ENCODE results near the gene WASF2. TPM values are rescaled to one million over a fixed set of nuclear protein-coding genes. Genes with fewer than 3 reads are reported as not detected.
"Not testable (repeated sequence)": the region's sequence is repeated elsewhere in the genome, so short reads cannot be mapped to it uniquely, and the experiment has no call there.

WASF2 gene
- total RNA-seq, 1 donor from 2014 or later: 156 TPM

DNA sequence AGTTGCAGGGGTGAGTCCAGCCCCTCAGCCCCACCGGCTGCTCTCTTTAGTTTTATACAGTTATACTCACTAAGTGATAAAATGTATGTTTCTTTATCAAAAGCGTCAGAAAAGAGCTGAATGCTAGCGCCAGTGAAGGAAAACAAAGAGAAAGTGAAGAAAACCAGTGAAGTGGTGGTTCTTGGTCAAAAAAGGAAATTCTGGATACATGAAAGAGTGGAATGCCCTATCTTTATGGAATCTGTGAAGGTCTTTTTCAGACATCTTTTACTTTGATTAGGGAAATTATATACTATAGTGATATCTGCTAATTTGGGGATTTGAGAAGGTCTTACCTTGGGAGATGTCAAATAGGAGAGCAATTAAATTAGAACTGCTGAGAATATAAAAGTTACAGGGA, 56.3 kb downstream of the WASF2 start:
- H3K4me1 ChIP-seq: peaks cover 93% of the 10 kb centered on the region
- H3K36me3 ChIP-seq: no peaks in the 10 kb centered on the region
- intact Hi-C loops (cut with DNase I): no loop called here
- no peaks in the 10 kb centered on the region for H3K27me3 ChIP-seq
- TF ChIP-seq, protein P1, sequence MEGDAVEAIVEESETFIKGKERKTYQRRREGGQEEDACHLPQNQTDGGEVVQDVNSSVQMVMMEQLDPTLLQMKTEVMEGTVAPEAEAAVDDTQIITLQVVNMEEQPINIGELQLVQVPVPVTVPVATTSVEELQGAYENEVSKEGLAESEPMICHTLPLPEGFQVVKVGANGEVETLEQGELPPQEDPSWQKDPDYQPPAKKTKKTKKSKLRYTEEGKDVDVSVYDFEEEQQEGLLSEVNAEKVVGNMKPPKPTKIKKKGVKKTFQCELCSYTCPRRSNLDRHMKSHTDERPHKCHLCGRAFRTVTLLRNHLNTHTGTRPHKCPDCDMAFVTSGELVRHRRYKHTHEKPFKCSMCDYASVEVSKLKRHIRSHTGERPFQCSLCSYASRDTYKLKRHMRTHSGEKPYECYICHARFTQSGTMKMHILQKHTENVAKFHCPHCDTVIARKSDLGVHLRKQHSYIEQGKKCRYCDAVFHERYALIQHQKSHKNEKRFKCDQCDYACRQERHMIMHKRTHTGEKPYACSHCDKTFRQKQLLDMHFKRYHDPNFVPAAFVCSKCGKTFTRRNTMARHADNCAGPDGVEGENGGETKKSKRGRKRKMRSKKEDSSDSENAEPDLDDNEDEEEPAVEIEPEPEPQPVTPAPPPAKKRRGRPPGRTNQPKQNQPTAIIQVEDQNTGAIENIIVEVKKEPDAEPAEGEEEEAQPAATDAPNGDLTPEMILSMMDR (IDR thresholded peaks at IDR 0.05): no peak
- no peaks in the 10 kb centered on the region for H3K9me3 ChIP-seq
- DNase-seq (no peak), ATAC-seq (no peak)
- H3K4me3 ChIP-seq: no peak overlapping the region
- peak overlapping the region; percentile 80 for H3K27ac ChIP-seq

DNA sequence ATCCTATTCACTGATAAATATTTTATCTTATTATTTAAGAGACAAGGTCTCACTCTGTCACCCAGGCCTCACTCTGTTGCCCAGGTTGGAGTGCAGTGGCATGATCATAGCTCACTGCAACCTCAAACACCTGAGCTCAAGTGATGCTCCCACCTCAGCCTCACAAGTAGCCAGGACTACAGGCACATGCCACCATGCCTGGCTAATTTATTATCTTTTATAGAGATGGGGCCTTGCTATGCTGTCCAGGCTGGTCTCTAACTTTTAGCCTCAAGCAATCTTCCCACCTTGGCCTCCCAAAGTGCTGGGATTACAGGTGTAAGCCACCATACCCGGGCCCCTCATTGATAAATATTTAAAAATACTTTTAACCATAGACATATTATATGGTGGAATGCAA, 57.2 kb downstream of the WASF2 start:
- H3K4me3 ChIP-seq; H3K36me3 ChIP-seq; H3K9me3 ChIP-seq; ATAC-seq; H3K27me3 ChIP-seq; intact Hi-C loops (cut with DNase I); DNase-seq: not testable (repeated sequence)
- peaks cover 93% of the 10 kb centered on the region for H3K4me1 ChIP-seq
- H3K27ac ChIP-seq: peak overlapping the region; percentile 19

- no peaks in the 10 kb centered on the region for H3K9me3 ChIP-seq
- intact Hi-C loops (cut with DNase I): no loop called here
- DNase-seq: no peak
- no peaks in the 10 kb centered on the region for H3K27me3 ChIP-seq
- TF ChIP-seq, protein P1 (IDR thresholded peaks at IDR 0.05): no peak
- peak overlapping the region; percentile 86 for H3K27ac ChIP-seq
- H3K4me1 ChIP-seq: peaks cover 93% of the 10 kb centered on the region
- H3K36me3 ChIP-seq: peaks cover 20% of the 10 kb centered on the region
- no peak for ATAC-seq
- no peak overlapping the region for H3K4me3 ChIP-seq
Measured at GRCh38 chr1:27431601-27431940, 58.4 kb downstream of the WASF2 start.

DNA sequence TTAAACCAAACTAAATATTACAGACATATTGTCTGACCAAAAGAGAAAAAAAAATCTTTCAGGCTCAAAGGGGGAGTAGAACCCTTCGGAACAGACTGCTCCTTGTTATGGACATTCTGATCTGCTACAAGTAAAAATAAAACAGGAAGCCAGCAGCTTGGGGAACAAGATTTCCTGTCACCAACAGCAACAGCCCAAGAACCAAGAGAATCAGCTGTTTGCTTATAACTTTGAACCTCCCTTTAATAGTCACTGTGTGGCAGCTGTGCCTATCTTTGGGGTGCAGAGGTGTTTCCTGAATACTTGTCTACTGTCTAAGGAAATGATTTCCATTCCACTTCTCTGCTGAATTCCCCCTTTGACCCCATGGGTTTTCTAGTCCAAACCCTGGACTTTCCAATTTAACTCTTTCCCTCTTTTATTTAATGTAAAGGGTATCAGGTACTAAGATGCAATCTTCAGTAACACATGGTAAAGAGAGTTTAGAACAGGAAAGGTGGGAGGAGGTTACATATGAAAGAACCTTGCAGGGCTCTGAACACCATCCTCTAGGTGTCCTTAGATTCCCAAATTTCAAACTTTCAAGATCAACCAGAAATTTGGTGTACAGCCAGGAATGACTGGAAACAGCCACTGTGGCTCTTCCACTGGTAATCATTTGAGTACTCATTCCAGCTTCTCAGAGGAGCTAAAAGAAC, 58.9 kb downstream of the WASF2 start:
- Histone ChIP-seq H3K4me1 (peaks cover 88% of the 10 kb centered on the region), H3K27ac (peak overlapping the region; percentile 86), H3K27me3 (no peaks in the 10 kb centered on the region), H3K9me3 (no peaks in the 10 kb centered on the region), H3K4me3 (no peak overlapping the region), H3K36me3 (peaks cover 23% of the 10 kb centered on the region)
- TF ChIP-seq, protein P1 (IDR thresholded peaks at IDR 0.05): no peak
- DNase-seq: no peak
- intact Hi-C loops (cut with DNase I): no loop called here
- peak; percentile 68 for ATAC-seq

- DNase-seq (no peak), ATAC-seq (no peak)
- no peaks in the 10 kb centered on the region for H3K27me3 ChIP-seq
- H3K9me3 ChIP-seq: no peaks in the 10 kb centered on the region
- H3K36me3 ChIP-seq: peaks cover 37% of the 10 kb centered on the region
- peak overlapping the region; percentile 86 for H3K27ac ChIP-seq
- H3K4me3 ChIP-seq: no peak overlapping the region
- intact Hi-C loops (cut with DNase I): loop anchor here (10.0 kb wide), 1 partner anchor 46 kb away; no protein-coding TSS in a partner anchor
- H3K4me1 ChIP-seq: peaks cover 68% of the 10 kb centered on the region
- TF ChIP-seq, protein P1 (IDR thresholded peaks at IDR 0.05): no peak
Measured at GRCh38 chr1:27429029-27429425, 60.9 kb downstream of the WASF2 start.

- Histone ChIP-seq H3K4me1 (peaks cover 63% of the 10 kb centered on the region), H3K9me3 (no peaks in the 10 kb centered on the region), H3K4me3 (no peak overlapping the region), H3K36me3 (peaks cover 37% of the 10 kb centered on the region), H3K27me3 (no peaks in the 10 kb centered on the region), H3K27ac (peak overlapping the region; percentile 86)
- TF ChIP-seq, protein P1 (IDR thresholded peaks at IDR 0.05): no peak
- DNase-seq (no peak), ATAC-seq (peak; percentile 33)
- intact Hi-C loops (cut with DNase I): loop anchor here (10.0 kb wide), 1 partner anchor 46 kb away; no protein-coding TSS in a partner anchor
Measured at GRCh38 chr1:27428316-27429028, 61.5 kb downstream of the WASF2 start.
